ENCODE measurements around the gene BCL7A.

BCL7A gene

DNA sequence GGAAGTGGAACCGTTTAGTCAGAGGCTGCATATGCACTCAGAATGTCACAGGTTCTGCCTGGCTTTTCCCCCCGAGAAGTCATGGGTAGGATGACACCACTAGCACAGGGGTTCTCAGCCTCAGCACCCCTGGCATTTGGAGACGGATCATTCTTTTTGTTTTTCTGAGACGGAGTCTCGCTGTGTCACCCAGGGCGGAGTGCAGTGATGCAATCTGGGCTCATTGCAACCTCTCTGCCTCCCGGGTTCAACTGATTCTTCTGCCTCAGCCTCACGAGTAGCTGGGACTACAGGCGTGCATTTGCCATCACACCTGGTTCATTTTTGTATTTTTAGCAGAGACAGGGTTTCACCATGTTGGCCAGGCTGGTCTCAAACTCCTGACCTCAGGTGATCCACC lies 28.1 kb downstream of the BCL7A start:
- TF ChIP-seq EZH2phosphoT487 (IDR thresholded peaks at IDR 0.05; ENCODE audit: borderline replicate concordance) (no peak), CTCF (conservative IDR thresholded peaks at IDR 0.05; ENCODE audit: low read length) (no peak)
- Histone ChIP-seq H3K9ac (ENCODE audit: low read depth, low read length, poor library complexity, severe bottlenecking) (no peak overlapping the region), H3F3A (ENCODE audit: low read depth) (no peaks in the 10 kb centered on the region), H3K4me3 (ENCODE audit: low read length, poor library complexity, severe bottlenecking) (no peak overlapping the region), H4K20me1 (ENCODE audit: insufficient read depth, low read length, poor library complexity, severe bottlenecking) (no peaks in the 10 kb centered on the region), H3K36me3 (ENCODE audit: insufficient read depth, low read length) (peaks cover 34% of the 10 kb centered on the region; the same call in 1 of the 2 replicates), H3K9me2 (replicated peaks; ENCODE audit: low read depth, low read length) (no peaks in the 10 kb centered on the region), H3K9me3 (ENCODE audit: insufficient read depth, low read depth, low read length) (no peaks in the 10 kb centered on the region), H3K27me3 (ENCODE audit: insufficient read depth, low read length, poor library complexity, severe bottlenecking) (no peaks in the 10 kb centered on the region), H2AFZ (ENCODE audit: low read length) (no peak overlapping the region), H3K79me2 (ENCODE audit: insufficient read depth, low read length) (no peaks in the 10 kb centered on the region), H3K4me2 (ENCODE audit: low read depth, low read length, poor library complexity, severe bottlenecking) (no peak overlapping the region), H3K4me1 (ENCODE audit: insufficient read depth, low read length, poor library complexity, severe bottlenecking) (no peaks in the 10 kb centered on the region)

DNA sequence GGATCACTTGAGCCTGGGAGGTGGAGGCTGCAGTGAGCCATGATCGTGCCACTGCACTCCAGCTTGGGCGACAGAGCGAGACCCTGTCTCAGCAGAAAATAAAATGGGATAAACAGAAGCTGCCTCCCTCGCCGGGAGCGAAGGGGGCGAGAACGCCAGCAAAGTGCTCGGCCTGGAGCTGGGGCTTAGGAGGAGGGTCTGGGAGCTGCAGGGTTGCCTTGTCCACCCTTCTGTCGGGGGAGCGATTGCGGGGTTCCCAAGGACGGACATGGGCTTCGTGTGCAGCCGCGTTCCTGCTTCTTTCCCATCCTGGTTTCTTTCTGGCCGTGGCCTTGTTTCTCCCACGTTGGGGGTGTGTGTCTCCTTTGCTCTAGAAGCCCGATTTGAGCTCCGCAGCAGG lies 29.0 kb downstream of the BCL7A start:
- Histone ChIP-seq H3K9ac (ENCODE audit: low read depth, low read length, poor library complexity, severe bottlenecking) (no peak overlapping the region), H3K9me3 (ENCODE audit: insufficient read depth, low read depth, low read length) (no peaks in the 10 kb centered on the region), H3K9me2 (replicated peaks; ENCODE audit: low read depth, low read length) (no peaks in the 10 kb centered on the region), H2AFZ (ENCODE audit: low read length) (no peak overlapping the region), H4K20me1 (ENCODE audit: insufficient read depth, low read length, poor library complexity, severe bottlenecking) (no peaks in the 10 kb centered on the region), H3K36me3 (ENCODE audit: insufficient read depth, low read length) (peaks cover 37% of the 10 kb centered on the region; the same call in 1 of the 2 replicates), H3K27me3 (ENCODE audit: insufficient read depth, low read length, poor library complexity, severe bottlenecking) (no peaks in the 10 kb centered on the region), H3K79me2 (ENCODE audit: insufficient read depth, low read length) (no peaks in the 10 kb centered on the region), H3K4me2 (ENCODE audit: low read depth, low read length, poor library complexity, severe bottlenecking) (no peak overlapping the region), H3F3A (ENCODE audit: low read depth) (no peaks in the 10 kb centered on the region), H3K4me1 (ENCODE audit: insufficient read depth, low read length, poor library complexity, severe bottlenecking) (no peaks in the 10 kb centered on the region), H3K4me3 (ENCODE audit: low read length, poor library complexity, severe bottlenecking) (no peak overlapping the region)
- TF ChIP-seq CTCF (conservative IDR thresholded peaks at IDR 0.05; ENCODE audit: low read length) = no peak
- TF ChIP-seq EZH2phosphoT487 (IDR thresholded peaks at IDR 0.05; ENCODE audit: borderline replicate concordance) = no peak

DNA sequence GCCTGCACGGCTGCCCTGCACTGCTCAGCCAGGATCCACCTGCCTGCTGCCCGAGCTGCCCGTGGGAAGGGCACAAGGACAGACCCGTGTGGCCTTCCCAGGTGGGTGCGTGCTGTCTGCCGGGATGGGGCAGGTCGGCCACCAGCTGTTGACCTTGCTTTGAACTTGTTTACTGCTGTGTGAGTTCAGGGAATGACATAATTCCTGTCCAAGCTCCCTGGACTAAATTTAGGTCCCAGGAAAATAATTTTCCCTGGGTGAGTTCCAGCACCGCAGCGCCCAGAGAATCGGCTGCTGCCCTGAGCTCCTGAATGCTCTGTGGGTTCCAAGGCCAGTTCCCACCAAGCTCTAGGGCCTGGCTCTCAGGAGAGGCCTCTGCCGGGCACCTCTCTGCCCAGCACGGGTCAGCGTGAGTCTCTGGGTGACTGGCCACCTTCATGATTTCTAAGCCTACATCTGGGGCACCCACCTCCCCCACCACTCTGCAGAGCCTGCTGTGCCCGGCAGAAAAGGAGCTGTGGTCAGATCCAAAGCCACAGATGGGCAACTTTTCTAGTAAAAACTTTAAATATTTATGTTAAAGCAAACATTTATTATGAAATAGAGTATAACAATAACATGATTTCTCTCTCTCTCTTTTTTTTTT lies 29.7 kb downstream of the BCL7A start:
- TF ChIP-seq EZH2phosphoT487 (IDR thresholded peaks at IDR 0.05; ENCODE audit: borderline replicate concordance) = no peak
- no peak for TF ChIP-seq CTCF (conservative IDR thresholded peaks at IDR 0.05; ENCODE audit: low read length)
- Histone ChIP-seq H3K4me2 (ENCODE audit: low read depth, low read length, poor library complexity, severe bottlenecking) (no peak overlapping the region), H3K79me2 (ENCODE audit: insufficient read depth, low read length) (no peaks in the 10 kb centered on the region), H3K4me1 (ENCODE audit: insufficient read depth, low read length, poor library complexity, severe bottlenecking) (no peaks in the 10 kb centered on the region), H3K27me3 (ENCODE audit: insufficient read depth, low read length, poor library complexity, severe bottlenecking) (no peaks in the 10 kb centered on the region), H2AFZ (ENCODE audit: low read length) (no peak overlapping the region), H3F3A (ENCODE audit: low read depth) (no peaks in the 10 kb centered on the region), H3K36me3 (ENCODE audit: insufficient read depth, low read length) (peaks cover 37% of the 10 kb centered on the region; the same call in 1 of the 2 replicates), H3K9me3 (ENCODE audit: insufficient read depth, low read depth, low read length) (no peaks in the 10 kb centered on the region), H3K4me3 (ENCODE audit: low read length, poor library complexity, severe bottlenecking) (no peak overlapping the region), H4K20me1 (ENCODE audit: insufficient read depth, low read length, poor library complexity, severe bottlenecking) (no peaks in the 10 kb centered on the region), H3K9ac (ENCODE audit: low read depth, low read length, poor library complexity, severe bottlenecking) (no peak overlapping the region), H3K9me2 (replicated peaks; ENCODE audit: low read depth, low read length) (no peaks in the 10 kb centered on the region)
